WTC11 (cell line): ENCODE measurements around the gene TMEM151B. TPM values are rescaled to one million over a fixed set of nuclear protein-coding genes. Genes with fewer than 3 reads are reported as not detected.

ENCODE experiments used
- ATAC-seq: fragments of 200-7000 bp; cut with Tn5 transposase; 2 replicates; pipeline ENCODE4 v1.10.0; 2021; ENCODE audit warnings: mild to moderate bottlenecking, moderate library complexity
- CTCF ChIA-PET: fragments of 300-600 bp; sonication (Branson Sonifier 250); formaldehyde crosslinking; loops from one replicate; lab custom pipeline; 2021; ENCODE audit warnings: antibody characterized with exemption; lab: Charles Lee
- POLR2A ChIA-PET: fragments of 350-600 bp; sonication (Branson Sonifier 250); formaldehyde crosslinking; loops from one replicate; lab custom pipeline; 2021; ENCODE audit warnings: antibody characterized with exemption; lab: Charles Lee
- DNase-seq: peaks from one replicate; pipeline ENCODE4 v3.0.0; 2021; ENCODE audit warnings: low spot score
- H3K27ac Mint-ChIP-seq: 2 replicates; pipeline ENCODE4 v1.8.0; 2021; ENCODE audit warnings: mixed read lengths
- H3K27me3 Mint-ChIP-seq: 2 replicates; pipeline ENCODE4 v1.8.0; 2021; ENCODE audit warnings: low read depth, mild to moderate bottlenecking, moderate library complexity, mixed read lengths
- H3K36me3 Mint-ChIP-seq: 2 replicates; pipeline ENCODE4 v1.8.0; 2021; ENCODE audit warnings: mixed read lengths
- H3K4me1 Mint-ChIP-seq: 2 replicates; pipeline ENCODE4 v1.8.0; 2022; ENCODE audit warnings: mixed read lengths
- H3K4me3 Mint-ChIP-seq: 2 replicates; pipeline ENCODE4 v1.8.0; 2021; ENCODE audit warnings: mild to moderate bottlenecking, moderate library complexity, mixed read lengths
- H3K9me3 Mint-ChIP-seq: 2 replicates; pipeline ENCODE4 v1.8.0; 2021; ENCODE audit warnings: mixed read lengths
- CREB1 ChIP-seq: sonication (generic); formaldehyde crosslinking; IDR thresholded peaks from 2 replicates; pipeline ENCODE4 v1.8.0; 2023; ENCODE audit warnings: mild to moderate bottlenecking, missing genetic modification reagents
- EMX1 ChIP-seq: fragments of 250-450 bp; sonication (Bioruptor Pico); IDR thresholded peaks from 2 replicates; pipeline ENCODE4 v1.8.0; 2021; ENCODE audit warnings: mild to moderate bottlenecking
- FOXJ3 ChIP-seq: sonication (generic); formaldehyde crosslinking; IDR thresholded peaks from 2 replicates; pipeline ENCODE4 v1.9.0; 2021; ENCODE audit warnings: missing genetic modification reagents, mild to moderate bottlenecking, borderline replicate concordance
- FOXP1 ChIP-seq: sonication (generic); formaldehyde crosslinking; IDR thresholded peaks from 2 replicates; pipeline ENCODE4 v1.8.0; 2022; ENCODE audit warnings: missing genetic modification reagents, mild to moderate bottlenecking, moderate library complexity, borderline replicate concordance
- IRF2 ChIP-seq: sonication (generic); formaldehyde crosslinking; IDR thresholded peaks from 2 replicates; pipeline ENCODE4 v1.8.0; 2022; ENCODE audit warnings: low read depth, missing genetic modification reagents, borderline replicate concordance
- MYBL2 ChIP-seq: sonication (generic); formaldehyde crosslinking; IDR thresholded peaks from 2 replicates; pipeline ENCODE4 v1.8.1; 2023; ENCODE audit warnings: mild to moderate bottlenecking, moderate library complexity, missing genetic modification reagents
- NFATC4 ChIP-seq: fragments of 250-450 bp; sonication (Bioruptor Pico); IDR thresholded peaks from 2 replicates; pipeline ENCODE4 v1.9.0; 2021; ENCODE audit warnings: mild to moderate bottlenecking
- NR1H2 ChIP-seq: sonication (generic); formaldehyde crosslinking; IDR thresholded peaks from 2 replicates; pipeline ENCODE4 v1.9.0; 2021; ENCODE audit warnings: mild to moderate bottlenecking, moderate library complexity, missing genetic modification reagents
- NR3C1 ChIP-seq: sonication (generic); formaldehyde crosslinking; conservative IDR thresholded peaks from 2 replicates; pipeline ENCODE4 v1.8.1; 2023; ENCODE audit warnings: low read depth, mild to moderate bottlenecking, missing genetic modification reagents
- SOX15 ChIP-seq: fragments of 250-450 bp; sonication (Bioruptor Pico); IDR thresholded peaks from 2 replicates; pipeline ENCODE4 v1.9.0; 2021; ENCODE audit warnings: mild to moderate bottlenecking
- TCF7 ChIP-seq: sonication (generic); formaldehyde crosslinking; IDR thresholded peaks from 2 replicates; pipeline ENCODE4 v1.8.0; 2022; ENCODE audit warnings: mild to moderate bottlenecking, low read depth, missing genetic modification reagents, moderate library complexity
- ZNF423 ChIP-seq: fragments of 250-450 bp; sonication (Bioruptor Pico); IDR thresholded peaks from 2 replicates; pipeline ENCODE4 v2.1.2; 2022; ENCODE audit warnings: mild to moderate bottlenecking, moderate library complexity
- ZNF671 ChIP-seq: fragments of 250-450 bp; sonication (Bioruptor Pico); IDR thresholded peaks from 2 replicates; pipeline ENCODE4 v1.8.0; 2021; ENCODE audit warnings: mild to moderate bottlenecking
- total RNA-seq: library from RNA; stranded (reverse); gene quantifications from 3 replicates; pipeline ENCODE4 v1.2.3, GENCODE V29; 2021
- TF ChIP-seq, protein P1 (sequence below): sonication (generic); formaldehyde crosslinking; IDR thresholded peaks from 2 replicates; pipeline ENCODE4 v1.8.1; 2023; ENCODE audit warnings: mild to moderate bottlenecking, missing genetic modification reagents, borderline replicate concordance
- TF ChIP-seq, protein P2 (sequence below): sonication (generic); formaldehyde crosslinking; conservative IDR thresholded peaks from 2 replicates; pipeline ENCODE4 v1.8.1; 2023; ENCODE audit warnings: mild to moderate bottlenecking, low read depth, missing genetic modification reagents, moderate library complexity
- TF ChIP-seq, protein P3 (sequence below): fragments of 250-450 bp; sonication (Bioruptor Pico); IDR thresholded peaks from 2 replicates; pipeline ENCODE4 v1.9.0; 2021; ENCODE audit warnings: mild to moderate bottlenecking, borderline replicate concordance
- TF ChIP-seq, protein P4 (sequence below): sonication (generic); formaldehyde crosslinking; IDR thresholded peaks from 2 replicates; pipeline ENCODE4 v1.8.1; 2022; ENCODE audit warnings: mild to moderate bottlenecking, missing genetic modification reagents, moderate library complexity, borderline replicate concordance
- TF ChIP-seq, protein P5 (sequence below): sonication (generic); formaldehyde crosslinking; IDR thresholded peaks from 2 replicates; pipeline ENCODE4 v1.8.1; 2022; ENCODE audit warnings: mild to moderate bottlenecking, moderate library complexity, missing genetic modification reagents
- TF ChIP-seq, protein P6 (sequence below): sonication (generic); formaldehyde crosslinking; IDR thresholded peaks from 2 replicates; pipeline ENCODE4 v1.8.0; 2023; ENCODE audit warnings: mild to moderate bottlenecking, missing genetic modification reagents
- TF ChIP-seq, protein P7 (sequence below): fragments of 250-450 bp; sonication (Bioruptor Pico); conservative IDR thresholded peaks from 2 replicates; pipeline ENCODE4 v1.9.0; 2021; ENCODE audit warnings: mild to moderate bottlenecking

Gene TMEM151B
- total RNA-seq, 1 experiment from 2014 or later = 5.5 TPM

DNA sequence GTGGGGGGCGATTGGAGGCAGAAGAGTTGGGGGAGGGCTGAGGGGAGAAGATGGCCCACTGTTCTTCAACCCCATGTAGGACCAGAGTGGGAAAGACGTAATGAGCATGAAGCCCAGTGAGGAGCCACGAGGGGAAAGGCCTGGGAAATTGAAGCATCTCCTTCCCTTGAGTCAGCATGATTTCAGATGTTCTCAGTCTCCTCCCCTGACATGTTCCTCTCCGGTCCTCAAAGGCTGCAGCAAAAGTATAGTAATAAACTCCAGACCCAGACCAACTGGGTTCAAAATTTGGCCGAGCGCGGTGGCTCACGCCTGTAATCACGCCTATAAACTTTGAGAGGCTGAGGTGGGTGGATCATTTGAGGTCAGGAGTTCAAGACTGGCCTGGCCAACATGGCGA, 3.0 kb upstream of the TMEM151B start:
- peaks cover 52% of the 10 kb centered on the region for H3K4me1 Mint-ChIP-seq
- POLR2A ChIA-PET = no interaction called here
- H3K27ac Mint-ChIP-seq = no peak overlapping the region
- peaks cover 28% of the 10 kb centered on the region for H3K27me3 Mint-ChIP-seq
- TF ChIP-seq, protein P1, sequence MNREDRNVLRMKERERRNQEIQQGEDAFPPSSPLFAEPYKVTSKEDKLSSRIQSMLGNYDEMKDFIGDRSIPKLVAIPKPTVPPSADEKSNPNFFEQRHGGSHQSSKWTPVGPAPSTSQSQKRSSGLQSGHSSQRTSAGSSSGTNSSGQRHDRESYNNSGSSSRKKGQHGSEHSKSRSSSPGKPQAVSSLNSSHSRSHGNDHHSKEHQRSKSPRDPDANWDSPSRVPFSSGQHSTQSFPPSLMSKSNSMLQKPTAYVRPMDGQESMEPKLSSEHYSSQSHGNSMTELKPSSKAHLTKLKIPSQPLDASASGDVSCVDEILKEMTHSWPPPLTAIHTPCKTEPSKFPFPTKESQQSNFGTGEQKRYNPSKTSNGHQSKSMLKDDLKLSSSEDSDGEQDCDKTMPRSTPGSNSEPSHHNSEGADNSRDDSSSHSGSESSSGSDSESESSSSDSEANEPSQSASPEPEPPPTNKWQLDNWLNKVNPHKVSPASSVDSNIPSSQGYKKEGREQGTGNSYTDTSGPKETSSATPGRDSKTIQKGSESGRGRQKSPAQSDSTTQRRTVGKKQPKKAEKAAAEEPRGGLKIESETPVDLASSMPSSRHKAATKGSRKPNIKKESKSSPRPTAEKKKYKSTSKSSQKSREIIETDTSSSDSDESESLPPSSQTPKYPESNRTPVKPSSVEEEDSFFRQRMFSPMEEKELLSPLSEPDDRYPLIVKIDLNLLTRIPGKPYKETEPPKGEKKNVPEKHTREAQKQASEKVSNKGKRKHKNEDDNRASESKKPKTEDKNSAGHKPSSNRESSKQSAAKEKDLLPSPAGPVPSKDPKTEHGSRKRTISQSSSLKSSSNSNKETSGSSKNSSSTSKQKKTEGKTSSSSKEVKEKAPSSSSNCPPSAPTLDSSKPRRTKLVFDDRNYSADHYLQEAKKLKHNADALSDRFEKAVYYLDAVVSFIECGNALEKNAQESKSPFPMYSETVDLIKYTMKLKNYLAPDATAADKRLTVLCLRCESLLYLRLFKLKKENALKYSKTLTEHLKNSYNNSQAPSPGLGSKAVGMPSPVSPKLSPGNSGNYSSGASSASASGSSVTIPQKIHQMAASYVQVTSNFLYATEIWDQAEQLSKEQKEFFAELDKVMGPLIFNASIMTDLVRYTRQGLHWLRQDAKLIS (CRISPR knock-in tag) = no peak
- TF ChIP-seq, protein P2, sequence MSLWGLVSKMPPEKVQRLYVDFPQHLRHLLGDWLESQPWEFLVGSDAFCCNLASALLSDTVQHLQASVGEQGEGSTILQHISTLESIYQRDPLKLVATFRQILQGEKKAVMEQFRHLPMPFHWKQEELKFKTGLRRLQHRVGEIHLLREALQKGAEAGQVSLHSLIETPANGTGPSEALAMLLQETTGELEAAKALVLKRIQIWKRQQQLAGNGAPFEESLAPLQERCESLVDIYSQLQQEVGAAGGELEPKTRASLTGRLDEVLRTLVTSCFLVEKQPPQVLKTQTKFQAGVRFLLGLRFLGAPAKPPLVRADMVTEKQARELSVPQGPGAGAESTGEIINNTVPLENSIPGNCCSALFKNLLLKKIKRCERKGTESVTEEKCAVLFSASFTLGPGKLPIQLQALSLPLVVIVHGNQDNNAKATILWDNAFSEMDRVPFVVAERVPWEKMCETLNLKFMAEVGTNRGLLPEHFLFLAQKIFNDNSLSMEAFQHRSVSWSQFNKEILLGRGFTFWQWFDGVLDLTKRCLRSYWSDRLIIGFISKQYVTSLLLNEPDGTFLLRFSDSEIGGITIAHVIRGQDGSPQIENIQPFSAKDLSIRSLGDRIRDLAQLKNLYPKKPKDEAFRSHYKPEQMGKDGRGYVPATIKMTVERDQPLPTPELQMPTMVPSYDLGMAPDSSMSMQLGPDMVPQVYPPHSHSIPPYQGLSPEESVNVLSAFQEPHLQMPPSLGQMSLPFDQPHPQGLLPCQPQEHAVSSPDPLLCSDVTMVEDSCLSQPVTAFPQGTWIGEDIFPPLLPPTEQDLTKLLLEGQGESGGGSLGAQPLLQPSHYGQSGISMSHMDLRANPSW (CRISPR knock-in tag) = no peak
- TF ChIP-seq NFATC4 (CRISPR knock-in tag) (no peak), SOX15 (CRISPR knock-in tag) (no peak), FOXP1 (no peak), MYBL2 (no peak), EMX1 (no peak), NR1H2 (CRISPR knock-in tag) (no peak), IRF2 (CRISPR knock-in tag) (no peak), NR3C1 (CRISPR knock-in tag) (no peak), TCF7 (CRISPR knock-in tag) (no peak), CREB1 (no peak), ZNF671 (CRISPR knock-in tag) (no peak), ZNF423 (CRISPR knock-in tag) (no peak), FOXJ3 (CRISPR knock-in tag) (no peak)
- TF ChIP-seq, protein P3, sequence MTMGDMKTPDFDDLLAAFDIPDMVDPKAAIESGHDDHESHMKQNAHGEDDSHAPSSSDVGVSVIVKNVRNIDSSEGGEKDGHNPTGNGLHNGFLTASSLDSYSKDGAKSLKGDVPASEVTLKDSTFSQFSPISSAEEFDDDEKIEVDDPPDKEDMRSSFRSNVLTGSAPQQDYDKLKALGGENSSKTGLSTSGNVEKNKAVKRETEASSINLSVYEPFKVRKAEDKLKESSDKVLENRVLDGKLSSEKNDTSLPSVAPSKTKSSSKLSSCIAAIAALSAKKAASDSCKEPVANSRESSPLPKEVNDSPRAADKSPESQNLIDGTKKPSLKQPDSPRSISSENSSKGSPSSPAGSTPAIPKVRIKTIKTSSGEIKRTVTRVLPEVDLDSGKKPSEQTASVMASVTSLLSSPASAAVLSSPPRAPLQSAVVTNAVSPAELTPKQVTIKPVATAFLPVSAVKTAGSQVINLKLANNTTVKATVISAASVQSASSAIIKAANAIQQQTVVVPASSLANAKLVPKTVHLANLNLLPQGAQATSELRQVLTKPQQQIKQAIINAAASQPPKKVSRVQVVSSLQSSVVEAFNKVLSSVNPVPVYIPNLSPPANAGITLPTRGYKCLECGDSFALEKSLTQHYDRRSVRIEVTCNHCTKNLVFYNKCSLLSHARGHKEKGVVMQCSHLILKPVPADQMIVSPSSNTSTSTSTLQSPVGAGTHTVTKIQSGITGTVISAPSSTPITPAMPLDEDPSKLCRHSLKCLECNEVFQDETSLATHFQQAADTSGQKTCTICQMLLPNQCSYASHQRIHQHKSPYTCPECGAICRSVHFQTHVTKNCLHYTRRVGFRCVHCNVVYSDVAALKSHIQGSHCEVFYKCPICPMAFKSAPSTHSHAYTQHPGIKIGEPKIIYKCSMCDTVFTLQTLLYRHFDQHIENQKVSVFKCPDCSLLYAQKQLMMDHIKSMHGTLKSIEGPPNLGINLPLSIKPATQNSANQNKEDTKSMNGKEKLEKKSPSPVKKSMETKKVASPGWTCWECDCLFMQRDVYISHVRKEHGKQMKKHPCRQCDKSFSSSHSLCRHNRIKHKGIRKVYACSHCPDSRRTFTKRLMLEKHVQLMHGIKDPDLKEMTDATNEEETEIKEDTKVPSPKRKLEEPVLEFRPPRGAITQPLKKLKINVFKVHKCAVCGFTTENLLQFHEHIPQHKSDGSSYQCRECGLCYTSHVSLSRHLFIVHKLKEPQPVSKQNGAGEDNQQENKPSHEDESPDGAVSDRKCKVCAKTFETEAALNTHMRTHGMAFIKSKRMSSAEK = no peak
- TF ChIP-seq, protein P4, sequence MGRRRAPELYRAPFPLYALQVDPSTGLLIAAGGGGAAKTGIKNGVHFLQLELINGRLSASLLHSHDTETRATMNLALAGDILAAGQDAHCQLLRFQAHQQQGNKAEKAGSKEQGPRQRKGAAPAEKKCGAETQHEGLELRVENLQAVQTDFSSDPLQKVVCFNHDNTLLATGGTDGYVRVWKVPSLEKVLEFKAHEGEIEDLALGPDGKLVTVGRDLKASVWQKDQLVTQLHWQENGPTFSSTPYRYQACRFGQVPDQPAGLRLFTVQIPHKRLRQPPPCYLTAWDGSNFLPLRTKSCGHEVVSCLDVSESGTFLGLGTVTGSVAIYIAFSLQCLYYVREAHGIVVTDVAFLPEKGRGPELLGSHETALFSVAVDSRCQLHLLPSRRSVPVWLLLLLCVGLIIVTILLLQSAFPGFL (CRISPR knock-in tag) = no peak
- TF ChIP-seq, protein P5, sequence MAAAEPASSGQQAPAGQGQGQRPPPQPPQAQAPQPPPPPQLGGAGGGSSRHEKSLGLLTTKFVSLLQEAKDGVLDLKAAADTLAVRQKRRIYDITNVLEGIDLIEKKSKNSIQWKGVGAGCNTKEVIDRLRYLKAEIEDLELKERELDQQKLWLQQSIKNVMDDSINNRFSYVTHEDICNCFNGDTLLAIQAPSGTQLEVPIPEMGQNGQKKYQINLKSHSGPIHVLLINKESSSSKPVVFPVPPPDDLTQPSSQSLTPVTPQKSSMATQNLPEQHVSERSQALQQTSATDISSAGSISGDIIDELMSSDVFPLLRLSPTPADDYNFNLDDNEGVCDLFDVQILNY (CRISPR knock-in tag) = no peak
- TF ChIP-seq, protein P6, sequence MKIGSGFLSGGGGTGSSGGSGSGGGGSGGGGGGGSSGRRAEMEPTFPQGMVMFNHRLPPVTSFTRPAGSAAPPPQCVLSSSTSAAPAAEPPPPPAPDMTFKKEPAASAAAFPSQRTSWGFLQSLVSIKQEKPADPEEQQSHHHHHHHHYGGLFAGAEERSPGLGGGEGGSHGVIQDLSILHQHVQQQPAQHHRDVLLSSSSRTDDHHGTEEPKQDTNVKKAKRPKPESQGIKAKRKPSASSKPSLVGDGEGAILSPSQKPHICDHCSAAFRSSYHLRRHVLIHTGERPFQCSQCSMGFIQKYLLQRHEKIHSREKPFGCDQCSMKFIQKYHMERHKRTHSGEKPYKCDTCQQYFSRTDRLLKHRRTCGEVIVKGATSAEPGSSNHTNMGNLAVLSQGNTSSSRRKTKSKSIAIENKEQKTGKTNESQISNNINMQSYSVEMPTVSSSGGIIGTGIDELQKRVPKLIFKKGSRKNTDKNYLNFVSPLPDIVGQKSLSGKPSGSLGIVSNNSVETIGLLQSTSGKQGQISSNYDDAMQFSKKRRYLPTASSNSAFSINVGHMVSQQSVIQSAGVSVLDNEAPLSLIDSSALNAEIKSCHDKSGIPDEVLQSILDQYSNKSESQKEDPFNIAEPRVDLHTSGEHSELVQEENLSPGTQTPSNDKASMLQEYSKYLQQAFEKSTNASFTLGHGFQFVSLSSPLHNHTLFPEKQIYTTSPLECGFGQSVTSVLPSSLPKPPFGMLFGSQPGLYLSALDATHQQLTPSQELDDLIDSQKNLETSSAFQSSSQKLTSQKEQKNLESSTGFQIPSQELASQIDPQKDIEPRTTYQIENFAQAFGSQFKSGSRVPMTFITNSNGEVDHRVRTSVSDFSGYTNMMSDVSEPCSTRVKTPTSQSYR (CRISPR knock-in tag) = no peak
- TF ChIP-seq, protein P7, sequence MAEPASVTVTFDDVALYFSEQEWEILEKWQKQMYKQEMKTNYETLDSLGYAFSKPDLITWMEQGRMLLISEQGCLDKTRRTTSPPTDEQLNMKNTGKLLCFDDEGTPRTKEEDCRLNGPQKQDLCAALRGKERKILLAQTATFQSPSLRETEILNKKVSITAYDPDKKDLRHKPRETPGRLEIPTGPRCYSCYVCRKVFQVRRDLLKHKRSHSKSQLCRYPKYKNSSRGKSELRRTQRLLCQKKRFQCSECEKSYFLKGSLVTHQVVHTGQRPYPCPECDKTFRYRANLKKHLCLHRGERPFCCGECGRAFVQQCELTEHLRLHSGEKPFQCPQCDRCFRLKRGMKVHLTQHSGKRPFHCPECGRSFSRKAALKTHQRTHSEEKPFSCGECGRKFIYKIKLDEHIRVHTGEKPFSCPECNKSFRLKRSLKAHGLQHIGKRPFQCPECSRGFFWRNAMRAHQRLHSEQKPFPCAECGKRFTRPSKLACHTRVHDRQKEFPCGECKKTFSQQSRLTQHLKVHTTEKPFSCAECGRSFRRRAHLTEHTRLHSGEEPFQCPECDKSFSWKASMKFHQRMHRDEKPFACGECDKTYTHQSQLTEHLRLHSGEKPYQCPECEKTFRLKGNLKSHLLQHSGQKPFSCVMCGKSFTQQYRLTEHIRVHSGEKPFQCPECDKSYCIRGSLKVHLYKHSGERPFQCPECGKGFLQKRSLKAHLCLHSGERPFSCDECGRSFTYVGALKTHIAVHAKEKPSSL = no peak
- TF ChIP-seq, all 79 proteins: peak for 0
- no peak for DNase-seq
- Mint-ChIP-seq H3K36me3 (no peaks in the 10 kb centered on the region), H3K4me3 (no peak overlapping the region), H3K9me3 (no peaks in the 10 kb centered on the region)
- CTCF ChIA-PET = interaction anchor here (1.1 to 6.3 kb wide), 12 partner anchors 24 to 497 kb away, joined by 3 to 109 read pairs (median 8); partner anchors contain the start of genes AARS2, SPATS1 and VEGFA
- ATAC-seq = no peak
